ENCODE results near the gene SPATS2L.

The SPATS2L gene

GRCh38 chr2:200352636-200353035 is 46.1 kb downstream of the SPATS2L start:
- DNase-seq, result no peak

- DNase-seq, result no peak
These were observed 46.6 kb downstream of the SPATS2L start for GRCh38 chr2:200353120-200353519.

- no peak for DNase-seq
These were observed 47.4 kb downstream of the SPATS2L start for GRCh38 chr2:200353874-200354273.

DNA sequence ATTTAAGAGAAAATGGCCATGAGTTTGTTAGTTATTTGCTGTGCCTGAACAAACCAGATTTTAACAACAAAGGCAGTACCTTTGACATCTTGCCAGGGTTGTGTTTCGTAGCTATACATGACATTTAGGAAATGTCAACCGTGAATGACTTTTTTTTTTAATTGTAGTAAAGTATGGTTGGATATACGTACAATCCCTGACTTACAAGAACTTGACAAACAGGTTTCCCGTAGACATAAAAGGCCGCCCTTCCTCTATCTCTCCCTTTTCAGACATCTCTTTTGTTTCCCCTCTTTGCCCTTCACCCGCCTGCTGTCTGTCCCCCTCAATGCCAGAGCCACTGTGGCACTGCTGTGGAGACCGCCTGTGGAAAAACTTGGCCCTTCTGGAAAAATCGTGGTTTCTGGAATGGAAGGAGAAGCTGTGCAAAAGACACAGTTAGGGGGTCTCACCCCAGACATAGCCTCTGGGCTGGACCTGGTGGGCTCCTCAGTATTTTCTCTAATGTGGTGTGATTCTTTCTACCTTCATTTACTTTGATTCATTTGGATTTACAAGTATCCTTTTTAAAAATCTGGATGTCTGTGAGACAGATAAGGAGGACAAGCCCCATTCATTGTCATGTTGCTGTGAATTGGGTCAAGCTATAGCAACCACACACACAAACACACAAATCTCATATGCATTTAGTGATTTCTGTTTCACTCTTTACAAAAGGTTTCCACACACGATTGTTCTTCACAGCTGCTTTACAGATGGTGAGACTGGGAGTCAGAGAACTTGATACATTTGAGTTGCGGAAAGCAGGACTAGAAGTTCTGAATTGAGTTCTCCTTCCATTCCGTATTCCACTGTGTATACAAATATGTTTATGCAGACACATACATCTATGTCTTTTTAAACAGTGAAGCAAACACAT is 48.6 kb downstream of the SPATS2L start:
- DNase-seq, result no peak

- no peak for DNase-seq
These were observed 49.8 kb downstream of the SPATS2L start for GRCh38 chr2:200356321-200356720.

DNA sequence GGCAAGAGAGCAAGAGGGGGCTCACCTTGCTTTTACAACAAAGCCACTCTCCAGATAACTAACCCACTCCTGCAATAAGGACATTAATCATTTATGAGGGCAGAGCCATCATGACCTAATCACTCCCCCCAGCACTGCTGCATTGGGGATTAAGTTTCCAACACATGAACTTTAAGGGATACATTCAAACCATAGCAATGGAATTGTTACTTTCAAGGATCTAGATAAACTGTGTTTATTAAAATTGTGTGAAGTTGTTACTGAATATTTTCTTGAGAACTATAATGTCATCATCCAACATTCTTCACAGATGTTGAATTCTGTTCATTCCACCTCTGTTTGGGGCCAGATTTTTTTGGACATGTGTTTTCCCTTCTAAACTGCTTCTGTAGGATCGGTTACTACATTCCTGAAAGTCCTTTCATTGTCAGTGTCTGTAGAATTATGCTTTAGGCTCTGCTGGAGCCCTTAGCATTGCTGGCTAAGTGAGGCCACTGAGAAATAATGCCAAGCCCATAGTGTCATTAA is 50.4 kb downstream of the SPATS2L start:
- no peak for DNase-seq

GRCh38 chr2:200357845-200358244 is 51.4 kb downstream of the SPATS2L start:
- no peak for DNase-seq

DNA sequence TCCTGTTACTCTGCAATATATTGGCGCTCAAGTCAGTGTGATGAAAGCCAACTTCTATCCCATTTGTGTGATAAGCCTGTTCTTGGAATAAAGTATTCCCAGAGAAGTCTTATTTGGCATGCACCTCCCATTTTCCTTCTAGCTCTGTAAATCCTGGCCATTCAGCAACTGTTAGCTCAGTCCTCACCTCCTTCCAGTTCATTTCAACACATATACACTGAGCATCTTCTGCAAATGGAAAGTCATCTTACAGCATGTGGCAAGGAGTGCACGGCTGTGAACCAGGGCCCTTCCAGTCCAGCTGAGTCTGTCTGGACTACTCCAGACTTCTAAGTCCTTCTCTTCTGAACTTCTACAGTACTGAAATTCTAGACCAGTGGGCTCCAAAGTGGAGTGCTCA is 53.1 kb downstream of the SPATS2L start:
- no peak for DNase-seq

- DNase-seq, result no peak
These were observed 53.9 kb downstream of the SPATS2L start for GRCh38 chr2:200360364-200360763.

DNA sequence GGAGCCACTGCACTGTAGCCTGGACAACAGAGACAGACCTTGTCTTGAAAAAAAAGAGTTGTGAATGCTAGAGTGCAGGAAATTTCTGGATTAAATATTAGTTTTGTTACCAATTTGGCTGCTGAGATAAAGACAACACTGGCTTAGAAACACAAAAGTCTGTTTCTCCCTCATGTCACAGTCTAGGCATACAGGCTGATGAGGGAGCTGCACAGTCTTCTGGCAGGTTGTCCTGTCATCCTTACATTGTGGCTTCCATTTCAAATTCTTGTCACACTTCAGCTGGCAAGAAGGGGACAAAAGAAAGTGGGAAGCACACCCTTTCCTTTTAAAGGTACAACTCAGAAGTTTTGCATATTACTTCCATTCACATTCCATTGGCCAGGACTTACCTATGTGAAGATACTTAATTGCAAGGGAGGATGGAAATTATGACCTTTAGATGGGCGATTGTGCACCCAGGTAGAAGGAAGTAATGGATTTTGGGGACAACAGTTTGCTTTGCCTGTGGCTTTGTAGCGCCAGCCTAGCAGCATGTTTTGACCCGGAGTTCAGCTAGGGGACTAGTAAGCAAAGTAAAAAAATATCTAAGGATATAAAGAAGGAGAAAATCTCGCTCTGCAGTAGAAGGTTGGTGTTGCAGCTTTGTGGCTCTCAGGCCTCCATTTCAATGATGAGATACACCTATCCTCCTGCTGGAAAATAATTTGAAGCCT is 55.9 kb downstream of the SPATS2L start:
- no peak for DNase-seq

GRCh38 chr2:200363279-200363678 is 56.8 kb downstream of the SPATS2L start:
- no peak for DNase-seq

DNA sequence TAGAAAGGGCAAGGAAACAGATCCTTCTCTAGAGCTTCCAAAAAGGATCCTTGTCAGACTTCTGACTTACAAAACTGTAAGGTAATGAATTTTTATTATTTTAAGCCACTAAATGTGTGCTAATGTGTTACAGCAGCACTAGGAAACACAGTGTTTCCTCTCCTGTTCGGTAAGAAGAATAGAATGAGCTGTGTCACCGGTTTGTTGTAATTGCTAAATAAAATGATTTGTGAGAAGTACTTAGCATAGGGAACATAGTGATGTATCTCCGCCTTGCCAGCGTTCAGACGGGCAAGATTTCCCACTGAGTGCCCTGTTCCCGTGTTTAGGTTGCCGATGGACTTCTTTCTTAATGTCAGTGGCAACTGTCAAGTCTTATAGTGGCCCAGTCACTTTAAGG is 57.6 kb downstream of the SPATS2L start:
- DNase-seq, result no peak

DNA sequence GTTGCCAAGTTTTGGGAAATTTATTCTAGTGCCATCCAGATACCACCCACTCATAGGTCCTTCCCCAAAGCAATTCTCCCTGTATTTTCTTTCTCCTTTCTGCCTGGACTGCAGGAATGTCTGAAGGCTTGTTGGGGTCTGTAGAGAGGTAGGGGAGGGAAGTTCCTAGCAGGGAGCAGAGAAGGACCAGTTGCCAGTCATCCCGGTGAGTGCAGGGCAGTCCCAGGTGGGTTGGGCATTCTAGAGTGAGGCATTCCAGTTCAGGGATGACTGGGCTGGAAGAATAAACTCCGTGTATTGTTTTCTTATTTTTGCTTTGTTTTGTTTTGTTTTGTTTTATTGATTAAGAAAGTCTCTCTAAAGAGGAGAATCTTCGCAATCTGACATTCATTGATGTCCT is 58.1 kb downstream of the SPATS2L start:
- no peak for DNase-seq

DNA sequence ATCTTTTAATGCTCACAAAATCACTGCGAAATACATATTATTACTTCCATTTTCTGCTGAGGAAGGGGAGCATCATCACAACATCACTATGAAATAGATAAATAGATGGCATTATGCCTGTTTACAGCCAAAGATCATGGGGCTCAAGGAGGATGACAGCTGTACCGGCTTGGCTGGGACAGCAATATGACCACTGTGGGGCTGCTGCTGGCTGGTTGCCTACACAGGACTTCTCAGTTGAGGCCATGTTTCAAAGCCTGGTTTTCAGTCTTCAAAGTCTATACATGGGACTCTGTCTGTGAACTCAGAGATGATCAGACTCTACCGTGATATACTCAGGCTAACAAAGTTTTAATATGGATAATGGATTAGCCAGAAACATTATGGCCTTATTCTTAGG is 58.7 kb downstream of the SPATS2L start:
- no peak for DNase-seq

GRCh38 chr2:200367155-200367554 is 60.7 kb downstream of the SPATS2L start:
- DNase-seq, result no peak

- no peak for DNase-seq
These were observed 63.4 kb downstream of the SPATS2L start for GRCh38 chr2:200369886-200370285.

GRCh38 chr2:200373231-200373630 is 66.7 kb downstream of the SPATS2L start:
- no peak for DNase-seq

- DNase-seq, result no peak
These were observed 67.5 kb downstream of the SPATS2L start for GRCh38 chr2:200373973-200374416.

- DNase-seq, result no peak
These were observed 70.2 kb downstream of the SPATS2L start for GRCh38 chr2:200376513-200377354.

DNA sequence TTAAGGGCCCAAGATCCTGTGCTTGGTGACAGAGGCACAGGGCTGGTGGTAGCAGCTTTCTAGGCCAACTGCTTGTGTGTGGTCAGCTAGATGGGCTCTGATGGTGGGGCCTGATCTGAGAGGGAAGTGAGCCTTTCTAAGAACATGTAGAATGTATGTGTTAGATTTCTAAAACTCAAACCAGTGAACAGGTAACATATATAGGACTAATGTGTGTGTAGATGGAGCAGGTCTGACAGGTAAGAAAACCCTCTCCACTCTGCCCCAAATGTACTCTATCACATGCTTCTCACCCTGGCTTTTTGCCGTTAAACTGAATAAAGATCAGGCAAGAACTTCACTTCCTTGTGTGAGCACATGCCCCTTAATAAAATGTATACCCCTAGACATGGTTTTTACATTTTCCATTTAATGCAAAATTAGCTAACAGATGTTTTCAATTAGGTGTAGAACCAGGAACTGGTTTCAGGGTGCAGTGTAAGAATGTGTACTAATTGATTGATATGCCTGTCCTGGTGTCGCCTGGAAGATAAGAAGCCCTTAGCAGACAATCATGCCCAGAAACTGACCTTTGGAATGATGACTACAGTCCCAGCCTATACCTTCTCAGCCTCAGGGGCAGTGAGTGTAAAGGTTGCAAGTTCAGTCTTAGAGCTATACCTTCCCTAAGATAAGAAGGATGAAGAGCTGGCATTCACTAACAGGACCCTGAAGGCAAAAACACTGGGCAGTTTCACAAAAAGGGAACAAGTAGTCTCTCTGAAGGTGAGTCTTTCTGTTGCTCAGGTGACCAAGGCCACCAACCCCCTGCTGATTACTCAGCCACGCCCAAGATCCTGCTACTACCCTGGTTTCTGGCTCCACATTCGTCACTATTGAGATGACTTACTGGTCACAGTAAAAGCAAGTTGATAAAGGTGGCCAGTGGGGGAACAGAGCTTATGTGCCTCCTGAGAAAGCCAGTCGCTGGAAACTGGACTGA is 71.2 kb downstream of the SPATS2L start:
- no peak for DNase-seq

- peak; percentile 14 for DNase-seq
These were observed 72.3 kb downstream of the SPATS2L start for GRCh38 chr2:200378652-200379290.

Measured in midbrain (tissue), 1 donor.